HG03060 (cell line): ENCODE measurements around the gene MAP1B.

Experiments used
- ATAC-seq: cut with Tn5 transposase; IDR thresholded peaks from one replicate; pipeline ENCODE4 v1.9.1; 2021; ENCODE audit warnings: low read depth, moderate number of reproducible peaks; ENCODE audit not compliant: unreplicated experiment

The MAP1B gene

DNA sequence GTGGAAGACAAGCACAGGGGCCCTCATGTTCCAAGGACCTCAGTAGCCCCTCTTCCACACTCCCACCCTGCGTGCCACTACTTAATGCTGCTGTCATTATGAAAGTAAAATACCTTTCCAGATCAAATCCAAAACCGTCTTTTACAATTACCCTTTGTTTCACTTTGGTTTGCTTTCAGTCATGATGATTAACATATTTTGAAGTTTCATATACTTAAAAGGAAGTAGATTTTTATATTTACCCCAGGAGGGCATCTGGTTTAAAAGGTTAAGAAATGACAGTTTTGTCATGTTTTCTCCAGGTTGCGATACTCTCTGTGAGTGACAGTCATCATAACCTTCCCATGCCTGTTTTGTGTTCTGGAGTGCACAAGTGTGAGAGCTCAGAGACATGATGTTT lies 13.5 kb upstream of the MAP1B start:
- ATAC-seq: peak; percentile 48

DNA sequence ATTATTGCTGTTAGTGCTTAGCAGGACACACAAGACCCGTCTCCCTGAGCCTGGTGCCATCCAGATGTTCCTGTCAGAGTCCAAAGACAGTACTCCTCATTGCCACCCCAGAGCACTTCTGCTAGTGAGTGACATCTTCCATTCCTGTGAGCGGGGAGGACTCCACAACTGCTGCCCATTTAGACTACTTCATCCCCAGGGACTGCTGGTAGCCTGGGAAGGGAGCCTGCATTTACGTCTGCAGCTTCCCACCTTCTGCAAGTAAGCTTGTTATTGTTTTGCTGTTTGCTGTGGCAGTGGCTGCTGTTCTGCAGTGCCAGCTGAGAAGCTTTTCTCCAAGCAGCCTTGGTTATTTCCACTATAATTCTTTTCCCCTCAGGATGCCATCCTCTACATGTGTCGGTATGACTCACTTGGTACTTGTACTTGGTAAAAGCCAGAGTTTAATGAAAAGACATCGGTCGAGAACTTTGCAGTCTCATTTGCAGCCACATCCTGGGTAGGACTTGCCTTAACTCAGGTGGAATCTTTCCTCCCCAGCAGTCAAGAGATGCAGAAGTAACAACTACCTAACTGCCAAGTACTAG lies 10.6 kb upstream of the MAP1B start:
- ATAC-seq: no peak

- no peak for ATAC-seq
Measured at GRCh38 chr5:72101828-72102227, 5.4 kb upstream of the MAP1B start.

GRCh38 chr5:72106817-72107130 lies 501 bp upstream of the MAP1B start:
- no peak for ATAC-seq

- ATAC-seq: no peak
Measured at GRCh38 chr5:72107901-72108201, 576 bp downstream of the MAP1B start.

DNA sequence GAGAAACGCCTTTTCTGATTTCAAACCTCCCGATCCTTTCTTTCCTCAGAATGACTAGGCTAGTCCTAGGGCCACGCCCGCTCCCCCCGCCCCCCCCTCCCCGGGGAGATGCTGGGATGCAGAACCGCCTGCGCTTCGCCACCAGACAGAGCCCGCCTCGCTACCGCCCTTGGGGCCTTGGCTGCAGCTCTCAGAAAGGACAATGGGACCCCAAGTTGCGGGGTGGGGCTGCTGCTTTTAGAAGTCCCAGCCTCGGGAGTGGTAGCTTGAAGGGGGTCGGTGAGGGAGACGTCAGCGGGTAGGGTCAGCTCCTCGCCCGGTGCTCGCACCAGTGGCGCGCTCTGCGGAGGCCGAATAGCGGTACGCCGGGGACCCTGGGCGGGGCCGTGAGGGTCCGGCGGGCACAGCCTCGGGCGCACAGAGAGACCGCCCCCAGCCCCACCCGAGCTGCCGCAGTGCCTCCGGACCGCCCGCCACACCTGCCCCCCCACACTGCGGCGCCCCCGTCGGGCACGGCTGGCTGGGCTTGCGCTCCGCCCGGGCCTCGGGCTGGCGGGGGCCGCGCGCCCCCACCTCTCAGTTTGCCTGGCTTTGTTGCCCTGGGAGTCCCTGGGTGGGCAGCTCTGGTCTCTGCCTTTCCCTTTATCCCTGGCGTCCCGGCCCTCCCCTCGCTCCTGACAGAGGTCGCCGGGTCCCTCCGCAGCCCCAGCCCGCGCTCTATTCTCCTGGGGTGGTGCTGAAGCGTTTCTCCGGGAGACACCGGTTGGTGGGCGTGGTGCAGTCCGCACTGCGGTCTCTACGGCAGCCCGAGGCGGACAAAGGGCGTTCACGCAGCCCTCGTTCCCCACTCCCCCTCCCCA lies 1.2 kb downstream of the MAP1B start:
- no peak for ATAC-seq

GRCh38 chr5:72109062-72109411 lies 1.8 kb downstream of the MAP1B start:
- ATAC-seq: no peak

GRCh38 chr5:72109625-72110024 lies 2.4 kb downstream of the MAP1B start:
- ATAC-seq: no peak

- ATAC-seq: no peak
Measured at GRCh38 chr5:72110394-72111013, 3.2 kb downstream of the MAP1B start.

DNA sequence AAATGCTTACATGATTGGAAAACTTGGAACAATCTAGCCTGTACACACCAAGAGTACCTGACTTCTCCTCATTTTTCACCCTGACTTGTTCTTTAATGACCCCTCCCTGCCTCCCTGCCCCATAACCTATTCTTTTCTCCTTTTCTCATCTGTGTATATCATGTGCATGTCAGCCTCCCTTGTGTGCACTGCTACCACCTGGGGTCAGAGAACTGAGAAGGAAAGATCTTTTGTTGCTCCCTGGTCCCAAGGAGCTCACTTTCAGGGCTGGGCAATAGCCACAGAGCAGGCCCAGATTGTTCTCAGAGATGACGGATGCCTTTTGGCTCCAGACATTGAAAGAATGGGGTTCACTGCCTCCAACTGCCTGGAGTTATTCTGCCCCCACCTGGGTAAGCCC lies 5.1 kb downstream of the MAP1B start:
- no peak for ATAC-seq

DNA sequence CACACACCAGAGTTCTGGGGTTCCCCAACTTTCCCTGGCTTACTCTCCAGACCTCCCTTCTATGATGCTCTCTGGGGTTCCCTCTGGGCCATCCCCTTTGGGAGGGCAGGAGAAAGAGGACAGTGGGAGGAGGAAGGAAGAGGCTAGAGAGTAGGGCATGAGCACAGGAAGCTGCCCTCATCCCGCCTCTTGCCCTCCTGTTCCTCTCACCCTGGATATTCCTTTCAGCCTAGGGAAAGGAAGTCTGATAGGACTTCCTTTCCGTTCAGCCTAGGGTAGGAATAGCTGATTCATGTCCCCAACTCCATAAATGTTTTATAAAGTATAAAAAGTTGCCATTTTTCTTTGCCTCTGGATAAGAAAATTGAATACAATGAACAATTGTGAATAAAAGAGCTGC lies 7.4 kb downstream of the MAP1B start:
- ATAC-seq: no peak

GRCh38 chr5:72115296-72115695 lies 8.0 kb downstream of the MAP1B start:
- no peak for ATAC-seq

GRCh38 chr5:72117307-72117706 lies 10.0 kb downstream of the MAP1B start:
- ATAC-seq: no peak

DNA sequence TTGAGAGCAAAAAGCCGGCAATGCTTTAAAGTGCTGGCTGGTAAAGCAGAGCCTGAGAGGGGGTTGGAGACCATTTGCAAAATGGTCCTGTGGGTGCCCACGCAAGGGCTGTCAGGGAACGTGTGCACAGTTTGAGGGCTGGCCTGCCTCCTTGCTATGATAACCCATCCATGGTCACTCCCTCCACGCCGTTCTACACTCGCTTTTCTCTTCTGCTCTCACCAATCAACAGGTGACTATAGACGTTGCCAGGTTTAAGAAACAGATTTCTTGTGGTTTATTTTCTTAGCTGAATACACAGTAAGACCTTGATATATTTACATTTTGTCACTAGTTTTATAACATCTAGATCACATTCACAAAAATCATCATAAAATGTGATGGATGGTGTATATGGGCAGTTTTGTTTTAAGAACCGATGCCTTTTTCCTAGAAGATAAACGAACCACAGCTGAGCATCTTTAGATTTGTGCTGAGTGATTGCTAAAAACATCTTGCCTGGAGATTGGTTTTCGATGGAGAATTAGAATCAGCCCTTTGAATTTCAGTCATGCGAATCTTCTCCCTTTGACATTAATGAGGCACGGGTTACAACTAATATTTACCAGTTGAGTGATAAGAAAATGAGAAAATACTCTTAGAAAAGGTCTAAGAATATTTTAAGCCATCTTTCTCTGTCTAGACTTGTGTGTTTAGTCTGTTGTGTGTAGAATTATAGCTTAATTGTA lies 13.9 kb downstream of the MAP1B start:
- ATAC-seq: no peak

DNA sequence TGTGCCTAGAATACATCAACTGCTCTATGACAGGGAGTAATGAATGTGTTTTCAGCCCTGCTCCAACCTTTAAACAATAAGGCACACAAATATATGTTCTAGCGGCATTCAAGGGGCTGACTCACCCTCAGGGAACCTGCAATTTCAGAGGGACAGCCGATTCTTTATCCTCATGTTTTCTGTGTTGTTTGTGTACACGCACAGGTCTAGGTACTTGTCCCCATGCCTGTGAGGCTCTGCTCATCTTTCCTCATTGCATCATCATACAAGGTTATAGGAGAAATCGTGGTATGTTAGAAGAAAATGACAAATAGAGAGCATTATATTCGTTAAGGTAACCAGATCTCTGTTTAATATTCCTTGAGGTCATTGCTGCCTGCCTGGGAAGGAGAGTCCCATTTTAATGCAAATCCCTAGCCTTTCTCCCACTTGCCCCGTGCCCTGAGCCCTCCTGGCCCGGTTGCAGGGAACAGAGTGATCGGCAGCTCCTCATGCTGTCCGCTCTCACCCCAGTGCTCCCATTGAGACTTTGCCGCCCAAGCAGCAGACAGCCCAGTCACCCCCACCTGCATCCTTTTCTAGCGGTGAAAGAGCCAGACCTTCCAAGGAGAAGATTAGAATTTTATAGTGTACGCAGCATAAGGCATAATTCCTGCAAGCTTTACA lies 14.6 kb downstream of the MAP1B start:
- ATAC-seq: no peak

GRCh38 chr5:72122602-72123001 lies 15.3 kb downstream of the MAP1B start:
- no peak for ATAC-seq

DNA sequence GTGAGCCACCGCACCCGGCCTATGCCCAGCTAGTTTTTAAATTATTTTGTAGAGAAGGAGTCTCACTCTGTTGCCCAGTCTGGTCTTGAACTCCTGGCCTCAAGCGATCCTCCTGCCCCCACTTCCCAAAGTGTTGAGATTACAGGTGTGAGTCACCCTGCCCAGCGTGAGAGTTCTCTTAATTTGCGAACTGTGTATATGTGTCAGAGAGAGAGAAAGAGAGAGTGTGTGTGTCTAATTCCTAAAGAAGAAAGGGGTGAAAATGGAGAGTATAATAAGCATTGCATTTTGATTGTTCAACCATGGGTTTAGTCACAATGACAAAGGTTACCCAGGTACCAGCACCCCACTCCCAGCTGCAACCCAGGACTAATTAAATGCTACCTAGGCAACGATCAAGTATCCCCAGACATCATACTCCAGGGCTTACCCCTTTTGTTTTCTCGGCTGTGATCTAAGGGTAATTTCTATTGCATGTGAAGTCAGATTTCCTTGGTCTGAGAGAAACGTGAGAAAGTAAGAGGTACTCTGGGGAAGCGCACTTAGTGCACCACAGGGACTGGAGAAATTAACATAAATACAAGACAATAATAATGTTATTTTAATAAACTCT lies 16.6 kb downstream of the MAP1B start:
- ATAC-seq: no peak

GRCh38 chr5:72125271-72125940 lies 18.1 kb downstream of the MAP1B start:
- no peak for ATAC-seq

DNA sequence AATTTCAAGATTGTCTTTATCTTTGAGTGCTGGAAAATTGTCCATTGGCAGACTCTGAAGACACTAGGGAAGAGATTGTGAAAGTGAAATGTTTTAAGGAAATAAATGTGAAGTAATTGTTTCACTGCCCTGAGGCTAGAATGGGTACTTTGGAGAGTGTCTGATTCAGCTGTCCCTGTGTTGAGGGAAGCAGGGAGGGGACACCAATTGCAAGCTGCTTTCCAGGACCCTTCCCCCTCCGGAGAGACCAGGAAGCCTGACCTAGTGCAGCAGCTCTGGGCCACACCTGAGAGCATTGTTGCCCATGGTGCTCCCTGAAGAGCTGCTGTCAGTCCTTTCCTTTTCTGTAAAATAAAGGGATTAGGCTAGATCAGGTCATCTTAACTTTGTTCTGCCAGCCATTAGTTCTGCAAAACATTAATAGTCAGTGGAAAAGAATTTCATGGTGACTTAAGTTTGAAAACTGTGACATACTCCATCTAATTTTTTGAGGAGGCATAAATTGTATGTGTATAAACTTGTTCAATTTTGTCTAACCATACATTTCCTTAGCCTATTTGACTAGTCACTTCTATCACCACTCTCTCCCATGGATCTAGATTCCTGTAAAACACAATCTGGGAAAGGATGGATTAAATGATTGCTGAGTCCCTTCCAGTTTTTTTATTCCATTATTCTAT lies 18.8 kb downstream of the MAP1B start:
- no peak for ATAC-seq

GRCh38 chr5:72126796-72127195 lies 19.5 kb downstream of the MAP1B start:
- no peak for ATAC-seq
